ENCODE results near the gene INTS1. TPM values are rescaled to one million over a fixed set of nuclear protein-coding genes. Genes with fewer than 3 reads are reported as not detected.

Gene INTS1
- total RNA-seq, 1 experiment from 2014 or later = 43.1 TPM

GRCh38 chr7:1542329-1542728, 38.1 kb upstream of the INTS1 start:
- DNase-seq (ENCODE audit: extremely low read depth, low read depth) = no peak

GRCh38 chr7:1541431-1542162, 37.4 kb upstream of the INTS1 start:
- no peak for DNase-seq (ENCODE audit: extremely low read depth, low read depth)

DNA sequence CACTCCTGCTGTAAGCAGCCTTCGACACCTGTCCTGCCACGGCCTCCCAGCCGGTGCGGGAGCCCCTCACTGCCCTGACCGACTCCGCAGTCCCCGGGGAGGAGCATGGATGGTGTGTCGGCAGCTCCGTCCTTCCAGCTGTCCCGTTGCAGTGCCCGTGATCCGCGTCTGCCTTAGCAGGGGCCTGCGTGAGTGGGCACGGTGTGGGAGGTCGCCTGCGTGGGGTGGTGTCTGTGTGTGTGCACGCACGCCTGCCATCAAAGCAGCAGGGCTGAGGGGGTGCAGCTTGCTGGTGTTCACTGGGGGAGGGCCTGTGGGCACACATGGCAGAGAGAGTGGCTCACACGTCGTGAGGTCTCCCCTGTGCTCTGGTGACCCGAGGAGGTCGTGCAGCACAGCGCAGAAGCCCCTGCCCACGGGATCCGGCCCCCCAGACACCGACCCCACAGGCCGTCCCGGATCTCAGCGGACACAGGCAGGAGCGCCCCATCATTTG, 36.6 kb upstream of the INTS1 start:
- DNase-seq (ENCODE audit: extremely low read depth, low read depth) = no peak

GRCh38 chr7:1539882-1540775, 35.9 kb upstream of the INTS1 start:
- DNase-seq (ENCODE audit: extremely low read depth, low read depth) = no peak

- DNase-seq (ENCODE audit: extremely low read depth, low read depth) = no peak
Measured at GRCh38 chr7:1539181-1539881, 35.1 kb upstream of the INTS1 start.

GRCh38 chr7:1538544-1539180, 34.5 kb upstream of the INTS1 start:
- DNase-seq (ENCODE audit: extremely low read depth, low read depth) = no peak

- DNase-seq (ENCODE audit: extremely low read depth, low read depth) = no peak
Measured at GRCh38 chr7:1537535-1538412, 33.6 kb upstream of the INTS1 start.

DNA sequence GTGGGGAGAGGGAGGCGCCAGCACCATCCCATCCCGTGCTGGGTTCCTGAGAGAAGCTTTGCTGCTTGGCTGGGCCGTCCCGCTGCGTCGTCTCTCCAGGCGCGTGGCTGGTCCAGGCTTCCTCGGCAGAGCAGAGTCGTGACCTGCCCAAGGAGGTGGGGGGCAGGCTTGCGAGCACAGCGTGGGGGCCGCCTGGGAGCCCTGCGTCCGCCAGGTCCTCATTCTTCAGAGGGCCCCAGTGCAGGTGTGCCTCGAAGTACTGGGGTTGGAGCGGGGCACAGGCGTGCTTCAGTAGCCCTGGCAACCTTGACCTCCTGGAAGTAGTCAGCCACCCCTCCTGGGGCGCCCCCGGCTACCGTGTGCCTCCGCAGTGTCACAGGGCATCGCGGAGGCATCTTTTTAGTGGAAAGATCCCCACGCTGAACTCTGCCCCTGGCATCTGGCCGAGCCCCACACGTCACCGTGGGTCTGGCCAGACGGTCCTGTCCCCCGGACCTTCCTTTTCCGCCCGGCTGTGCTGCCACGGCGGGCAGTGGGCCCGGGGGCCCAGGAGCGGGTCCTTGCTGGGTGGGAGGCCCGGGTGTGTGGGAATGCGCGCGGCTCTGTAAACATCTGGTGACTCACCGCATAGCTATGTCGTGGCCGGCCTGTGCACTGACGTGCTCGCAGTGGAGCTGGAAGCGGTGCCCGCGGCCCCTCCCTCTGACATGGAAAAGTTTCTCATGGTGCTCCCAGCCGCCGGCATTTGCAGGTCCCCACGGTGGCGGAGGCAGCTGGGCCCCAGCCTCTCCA, 32.8 kb upstream of the INTS1 start:
- DNase-seq (ENCODE audit: extremely low read depth, low read depth) = peak; percentile 97

GRCh38 chr7:1536455-1536742, 32.2 kb upstream of the INTS1 start:
- no peak for DNase-seq (ENCODE audit: extremely low read depth, low read depth)

DNA sequence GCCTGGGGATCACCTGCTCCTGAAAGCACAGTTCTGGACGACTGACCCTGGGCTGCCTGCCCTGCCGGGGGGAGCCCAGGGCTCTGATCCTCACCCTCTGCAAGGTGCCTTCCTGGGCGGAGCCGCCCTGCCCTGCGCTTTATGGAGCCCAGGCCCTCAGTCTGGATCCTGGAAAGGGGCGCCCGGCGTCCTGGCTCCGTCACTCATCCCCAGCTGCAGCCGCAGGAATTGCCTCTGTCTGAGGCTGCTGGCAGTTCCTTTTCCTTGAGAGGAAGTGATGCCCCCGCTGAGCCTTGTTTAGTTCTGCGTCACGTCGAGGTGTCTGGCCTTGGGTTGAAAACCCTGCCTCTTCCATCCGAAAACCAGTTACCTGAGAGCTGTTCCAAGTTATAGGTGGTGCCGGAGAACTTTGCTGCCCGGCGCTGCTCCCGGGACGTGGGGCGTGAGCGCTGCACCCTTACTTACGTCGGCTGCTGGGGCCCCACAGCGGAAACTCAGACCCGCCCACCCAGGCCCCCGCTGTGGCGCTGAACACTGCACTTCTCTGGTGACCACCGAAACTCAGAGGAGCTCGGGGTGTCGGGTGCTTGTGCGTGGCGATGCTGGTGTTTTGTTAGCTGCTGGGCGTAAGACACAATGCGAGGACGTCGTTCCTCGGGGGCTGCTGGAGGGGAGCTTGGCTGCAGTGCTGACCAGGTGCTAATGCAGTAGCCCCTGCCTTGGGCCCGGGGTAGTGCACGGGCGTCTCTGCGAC, 31.7 kb upstream of the INTS1 start:
- no peak for DNase-seq (ENCODE audit: extremely low read depth, low read depth)

- no peak for DNase-seq (ENCODE audit: extremely low read depth, low read depth)
Measured at GRCh38 chr7:1535100-1535458, 30.9 kb upstream of the INTS1 start.

- no peak for DNase-seq (ENCODE audit: extremely low read depth, low read depth)
Measured at GRCh38 chr7:1534330-1535099, 30.3 kb upstream of the INTS1 start.

DNA sequence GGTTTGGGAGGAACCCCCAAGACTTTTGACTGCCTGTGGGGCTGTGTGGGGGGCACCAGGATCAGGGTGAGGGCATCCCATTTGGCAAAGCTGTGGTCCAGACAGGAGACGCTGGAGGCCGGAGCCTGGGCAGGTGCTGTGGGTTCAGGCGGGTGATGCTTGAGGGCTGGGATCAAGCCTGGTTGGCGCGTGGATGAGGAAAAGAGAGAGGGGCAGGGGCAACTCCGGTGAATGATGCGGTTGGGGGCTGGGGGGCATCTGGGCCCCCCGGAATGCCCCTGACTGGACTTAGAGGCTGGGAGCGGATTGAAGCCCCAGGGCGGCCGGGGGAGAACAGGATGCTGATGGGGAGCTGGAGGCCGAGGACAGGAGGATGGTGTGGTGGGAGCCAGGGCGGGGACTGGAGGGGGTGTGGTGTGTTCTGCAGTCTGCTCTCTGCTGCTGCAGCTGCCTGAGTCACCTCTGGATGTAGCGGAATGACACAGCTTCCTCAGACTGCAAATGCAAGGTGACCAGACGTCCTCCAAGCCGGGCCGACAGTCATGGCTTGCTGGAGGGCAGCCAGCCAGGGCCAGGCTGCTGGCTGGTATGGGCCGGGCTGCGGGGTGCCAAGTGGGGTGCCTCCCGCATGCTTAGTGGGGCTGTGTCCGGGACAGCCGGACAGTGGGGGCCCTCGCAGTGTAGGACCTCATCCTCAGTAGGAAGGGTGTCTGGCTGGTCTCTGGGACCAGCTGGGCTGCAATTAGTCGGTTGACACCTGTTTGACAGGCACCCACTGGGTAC, 29.5 kb upstream of the INTS1 start:
- peak; percentile 75 for DNase-seq (ENCODE audit: extremely low read depth, low read depth)

DNA sequence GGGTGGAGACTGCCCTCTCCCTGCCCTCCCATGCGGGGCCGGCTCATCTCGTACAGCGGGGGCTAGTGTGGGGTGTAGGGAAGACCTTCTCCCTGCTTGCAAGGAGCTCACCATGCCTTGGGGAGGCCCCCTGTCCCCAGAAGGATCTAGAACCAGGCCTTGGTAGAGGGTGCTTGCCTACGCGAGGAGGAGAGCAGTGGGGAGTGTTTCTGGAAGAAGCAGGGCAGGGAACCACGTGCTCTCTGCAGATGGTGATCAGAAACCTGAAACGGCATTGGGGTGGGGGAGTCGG, 29.0 kb upstream of the INTS1 start:
- no peak for DNase-seq (ENCODE audit: extremely low read depth, low read depth)

DNA sequence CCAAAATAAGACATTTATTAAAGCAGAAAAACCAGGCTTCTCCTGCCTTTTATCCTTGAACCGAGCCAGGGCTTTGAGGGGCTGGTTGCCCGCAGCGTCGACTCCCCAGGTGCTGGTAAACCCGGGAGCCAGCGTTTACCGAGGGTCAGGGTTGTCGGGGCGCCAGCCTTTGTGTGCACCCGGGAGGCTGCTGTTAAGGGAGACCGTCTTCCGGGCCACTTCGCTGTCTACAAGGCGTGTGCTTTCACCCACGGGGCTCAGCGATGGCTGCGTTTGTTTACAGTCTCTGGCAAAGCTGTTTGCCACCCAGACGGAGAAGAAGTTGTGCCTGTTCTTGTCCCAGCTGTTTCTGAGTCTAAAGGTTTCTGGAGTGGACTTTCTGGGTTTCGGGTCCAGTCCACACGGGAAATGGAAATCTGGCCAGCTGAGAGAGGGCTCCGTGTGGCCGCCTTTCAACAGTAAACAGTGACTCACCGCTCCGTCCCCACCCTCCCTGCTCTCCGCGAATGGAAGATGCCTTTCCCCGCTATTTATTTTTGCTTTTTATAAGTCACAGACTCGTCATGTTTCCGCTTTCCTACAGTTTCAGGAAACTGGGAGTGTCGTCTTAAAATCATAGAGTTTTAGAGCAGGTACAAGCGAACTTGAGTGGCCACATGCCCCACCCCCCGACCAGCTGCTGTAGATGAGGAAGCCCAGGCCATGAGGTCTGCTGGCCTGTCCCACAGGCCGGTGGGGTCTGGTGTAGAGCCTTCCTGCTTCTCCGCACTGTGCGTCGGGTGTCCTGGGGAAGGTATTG, 28.5 kb upstream of the INTS1 start:
- peak; percentile 85 for DNase-seq (ENCODE audit: extremely low read depth, low read depth)

DNA sequence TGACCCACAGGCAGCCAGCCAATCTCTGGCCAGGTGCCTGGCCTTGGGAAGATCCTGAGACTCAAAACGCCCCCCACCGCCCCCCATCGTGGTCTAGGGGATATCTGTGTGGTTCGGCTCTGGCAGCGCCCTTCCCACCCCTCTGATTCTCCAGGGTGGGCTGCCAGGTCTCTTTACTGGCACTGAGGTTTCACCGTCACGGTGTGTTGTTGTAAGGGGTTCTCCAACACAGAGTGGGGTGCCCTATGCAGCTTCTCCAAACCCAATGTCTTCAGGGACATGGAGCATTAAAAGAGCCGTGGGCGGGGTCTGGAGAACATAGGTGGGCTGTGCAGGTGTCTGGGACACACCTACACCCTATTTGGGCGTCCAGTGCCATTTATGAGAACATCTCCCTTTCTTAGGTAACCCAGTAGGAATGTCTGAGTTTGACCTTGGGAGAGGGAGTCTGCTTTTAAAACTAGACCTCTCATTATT, 27.8 kb upstream of the INTS1 start:
- no peak for DNase-seq (ENCODE audit: extremely low read depth, low read depth)

Measured in NCI-H460 (cell line).